DND-41 (cell line): Measurements from ENCODE around the gene MAML3.

Source experiments
- CTCF ChIP-seq: IDR thresholded peaks from 2 replicates; pipeline ENCODE4 v1.5.1; 2012; ENCODE audit warnings: borderline replicate concordance, low read length, moderate library complexity, mild to moderate bottlenecking; ENCODE audit not compliant: poor library complexity, severe bottlenecking; ENCODE audit errors: extremely low read depth
- EZH2 ChIP-seq: IDR thresholded peaks from 3 replicates; pipeline ENCODE4 v1.6.1; 2012; ENCODE audit warnings: borderline replicate concordance, low read depth, mild to moderate bottlenecking, moderate library complexity, low read length, inconsistent platforms; ENCODE audit not compliant: severe bottlenecking

DNA sequence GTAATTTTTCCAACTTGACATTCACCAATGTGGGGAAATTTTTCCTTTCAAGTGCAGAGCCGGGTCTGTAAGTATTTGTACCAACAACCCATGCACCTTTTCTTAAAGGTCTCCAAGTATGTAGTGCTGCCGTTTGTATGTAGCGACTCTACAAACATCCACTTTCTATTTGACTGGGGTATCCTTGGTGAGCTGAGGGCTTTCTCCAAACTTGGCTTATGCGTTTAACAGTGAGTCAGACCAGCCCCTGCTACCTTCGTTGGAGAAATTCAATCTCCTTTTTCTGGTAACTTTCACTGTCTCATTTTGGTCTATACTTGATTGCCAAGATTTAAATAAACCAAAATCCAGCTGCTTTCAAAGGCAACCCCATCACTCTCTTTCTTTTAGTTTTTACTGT is 453.4 kb downstream of the MAML3 start:
- TF ChIP-seq CTCF (no peak), EZH2 (no peak)
